ENCODE data around the gene BPGM. TPM values are rescaled to one million over a fixed set of nuclear protein-coding genes. Genes with fewer than 3 reads are reported as not detected.
A peak's percentile ranks its signal among the peaks of the same experiment; 100 is the strongest.

BPGM gene
- total RNA-seq, 1 experiment from 2014 or later: 10.0 TPM

DNA sequence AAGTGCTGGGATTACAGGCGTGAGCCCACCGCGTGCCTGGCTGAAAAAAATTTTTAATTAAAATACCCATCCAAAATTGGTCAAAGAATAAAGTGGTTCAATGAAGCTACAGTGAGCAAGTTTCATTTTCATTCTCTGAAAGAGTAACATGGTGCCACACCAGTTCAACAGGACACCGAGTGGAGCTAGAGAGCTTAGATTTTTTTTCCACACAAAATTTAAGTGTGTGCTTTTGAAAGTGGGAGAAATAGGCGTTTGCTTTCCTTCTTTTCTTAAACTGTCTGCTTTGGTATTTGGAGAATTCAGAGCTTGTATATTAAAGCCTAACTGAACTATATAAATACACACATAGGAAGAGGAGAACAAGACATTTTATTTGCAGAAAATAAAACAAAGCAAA, 43.4 kb downstream of the BPGM start:
- no peak overlapping the region for H3K4me3 ChIP-seq (replicated peaks in 1 of 2; ENCODE audit: low read depth in 1 of 2, low read length in 2 of 2)
- no peak overlapping the region for H3K27ac ChIP-seq (ENCODE audit: low read depth, low read length)
- no peaks in the 10 kb centered on the region for H3K9me2 ChIP-seq (ENCODE audit: insufficient read depth)
- H3K79me2 ChIP-seq (ENCODE audit: insufficient read depth, low read length): no peaks in the 10 kb centered on the region
- no peak for DNase-seq (ENCODE audit: low read depth, low spot score)
- no peaks in the 10 kb centered on the region for H4K20me1 ChIP-seq (ENCODE audit: insufficient read depth)
- CTCF ChIA-PET: interaction anchor here (0.7 to 2.3 kb wide), 13 partner anchors 10 to 646 kb away, joined by 3 to 12 read pairs (median 4); no protein-coding TSS in a partner anchor
- no peak overlapping the region for H3K9ac ChIP-seq (ENCODE audit: low read length)
- H3K4me2 ChIP-seq (ENCODE audit: low read length): no peak overlapping the region
- H3K4me1 ChIP-seq (ENCODE audit: control insufficient read depth in 1 of 2, insufficient read depth in 2 of 2, low read length in 2 of 2): no peaks in the 10 kb centered on the region
- BruUV-seq (replicated peaks): no TSS peak
- H3K27me3 ChIP-seq (ENCODE audit: insufficient read depth, low read length): peaks cover 4% of the 10 kb centered on the region; the same call in 1 of the 2 replicates
- intact Hi-C loops (cut with micrococcal nuclease): loop anchor here (10.0 kb wide), 2 partner anchors 475 to 645 kb away; no protein-coding TSS in a partner anchor
- POLR2A ChIA-PET: no interaction called here
- no peaks in the 10 kb centered on the region for H3K36me3 ChIP-seq (ENCODE audit: control insufficient read depth in 1 of 2, insufficient read depth in 2 of 2, low read length in 2 of 2)
- TF ChIP-seq SRF (IDR thresholded peaks at IDR 0.05; ENCODE audit: low read depth): no peak
- TF ChIP-seq, protein P1, sequence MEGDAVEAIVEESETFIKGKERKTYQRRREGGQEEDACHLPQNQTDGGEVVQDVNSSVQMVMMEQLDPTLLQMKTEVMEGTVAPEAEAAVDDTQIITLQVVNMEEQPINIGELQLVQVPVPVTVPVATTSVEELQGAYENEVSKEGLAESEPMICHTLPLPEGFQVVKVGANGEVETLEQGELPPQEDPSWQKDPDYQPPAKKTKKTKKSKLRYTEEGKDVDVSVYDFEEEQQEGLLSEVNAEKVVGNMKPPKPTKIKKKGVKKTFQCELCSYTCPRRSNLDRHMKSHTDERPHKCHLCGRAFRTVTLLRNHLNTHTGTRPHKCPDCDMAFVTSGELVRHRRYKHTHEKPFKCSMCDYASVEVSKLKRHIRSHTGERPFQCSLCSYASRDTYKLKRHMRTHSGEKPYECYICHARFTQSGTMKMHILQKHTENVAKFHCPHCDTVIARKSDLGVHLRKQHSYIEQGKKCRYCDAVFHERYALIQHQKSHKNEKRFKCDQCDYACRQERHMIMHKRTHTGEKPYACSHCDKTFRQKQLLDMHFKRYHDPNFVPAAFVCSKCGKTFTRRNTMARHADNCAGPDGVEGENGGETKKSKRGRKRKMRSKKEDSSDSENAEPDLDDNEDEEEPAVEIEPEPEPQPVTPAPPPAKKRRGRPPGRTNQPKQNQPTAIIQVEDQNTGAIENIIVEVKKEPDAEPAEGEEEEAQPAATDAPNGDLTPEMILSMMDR (IDR thresholded peaks at IDR 0.05 in 2 of 3, conservative IDR thresholded peaks at IDR 0.05 in 1 of 3; ENCODE audit: borderline replicate concordance in 1 of 3, insufficient read depth in 1 of 3, low read depth in 2 of 3, low read length in 2 of 3): peak; percentile 20 to 25 (median 24); a peak in 2 of 6 replicates
- no peak for TF ChIP-seq YY1 (IDR thresholded peaks at IDR 0.05; ENCODE audit: extremely low read depth, insufficient replicate concordance, low read depth, low read length)
- TF ChIP-seq RAD21 (IDR thresholded peaks at IDR 0.05; ENCODE audit: low read depth): peak; percentile 53
- TF ChIP-seq, protein P2, sequence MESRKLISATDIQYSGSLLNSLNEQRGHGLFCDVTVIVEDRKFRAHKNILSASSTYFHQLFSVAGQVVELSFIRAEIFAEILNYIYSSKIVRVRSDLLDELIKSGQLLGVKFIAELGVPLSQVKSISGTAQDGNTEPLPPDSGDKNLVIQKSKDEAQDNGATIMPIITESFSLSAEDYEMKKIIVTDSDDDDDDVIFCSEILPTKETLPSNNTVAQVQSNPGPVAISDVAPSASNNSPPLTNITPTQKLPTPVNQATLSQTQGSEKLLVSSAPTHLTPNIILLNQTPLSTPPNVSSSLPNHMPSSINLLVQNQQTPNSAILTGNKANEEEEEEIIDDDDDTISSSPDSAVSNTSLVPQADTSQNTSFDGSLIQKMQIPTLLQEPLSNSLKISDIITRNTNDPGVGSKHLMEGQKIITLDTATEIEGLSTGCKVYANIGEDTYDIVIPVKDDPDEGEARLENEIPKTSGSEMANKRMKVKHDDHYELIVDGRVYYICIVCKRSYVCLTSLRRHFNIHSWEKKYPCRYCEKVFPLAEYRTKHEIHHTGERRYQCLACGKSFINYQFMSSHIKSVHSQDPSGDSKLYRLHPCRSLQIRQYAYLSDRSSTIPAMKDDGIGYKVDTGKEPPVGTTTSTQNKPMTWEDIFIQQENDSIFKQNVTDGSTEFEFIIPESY (IDR thresholded peaks at IDR 0.05; ENCODE audit: extremely low read depth, insufficient replicate concordance, low read length): no peak
- TF ChIP-seq SP1 (IDR thresholded peaks at IDR 0.05; ENCODE audit: low read depth): no peak
- no peak for ATAC-seq
- no peak overlapping the region for H2AFZ ChIP-seq (ENCODE audit: low read depth, low read length, poor library complexity, severe bottlenecking)
- no peaks in the 10 kb centered on the region for H3K9me3 ChIP-seq (ENCODE audit: control insufficient read depth in 1 of 2, insufficient read depth in 1 of 2, low read depth in 1 of 2, low read length in 2 of 2)
- RAD21 ChIA-PET (ENCODE audit: low non-redundant PET in 1 of 2, low total read pairs in 2 of 2, uncharacterized antibody in 2 of 2, unreplicated experiment in 2 of 2): no interaction called here

Data from HCT116 (cell line).